Ovary (tissue), 3 donors: ENCODE measurements around the gene LTN1.

ENCODE experiments used
- POLR2A ChIP-seq: fragments of 450-650 bp; IDR thresholded peaks from one replicate; pipeline ENCODE4 v1.6.1; 2017; ENCODE audit warnings: antibody characterized with exemption, mild to moderate bottlenecking, moderate library complexity
- TF ChIP-seq, protein P1 (sequence below), 3 donors: fragments of 450-650 bp in 2 of 3; fragments of 200-600 bp in 1 of 3; IDR thresholded peaks; one replicate each; pipeline versions ENCODE4 v1.5.1 to v1.8.0; 2016 to 2022; ENCODE audit warnings: antibody characterized with exemption in 3 of 3, mild to moderate bottlenecking in 1 of 3
- donor health status: DM: no; HTN: no; CAD: no.

- TF ChIP-seq, protein P1, sequence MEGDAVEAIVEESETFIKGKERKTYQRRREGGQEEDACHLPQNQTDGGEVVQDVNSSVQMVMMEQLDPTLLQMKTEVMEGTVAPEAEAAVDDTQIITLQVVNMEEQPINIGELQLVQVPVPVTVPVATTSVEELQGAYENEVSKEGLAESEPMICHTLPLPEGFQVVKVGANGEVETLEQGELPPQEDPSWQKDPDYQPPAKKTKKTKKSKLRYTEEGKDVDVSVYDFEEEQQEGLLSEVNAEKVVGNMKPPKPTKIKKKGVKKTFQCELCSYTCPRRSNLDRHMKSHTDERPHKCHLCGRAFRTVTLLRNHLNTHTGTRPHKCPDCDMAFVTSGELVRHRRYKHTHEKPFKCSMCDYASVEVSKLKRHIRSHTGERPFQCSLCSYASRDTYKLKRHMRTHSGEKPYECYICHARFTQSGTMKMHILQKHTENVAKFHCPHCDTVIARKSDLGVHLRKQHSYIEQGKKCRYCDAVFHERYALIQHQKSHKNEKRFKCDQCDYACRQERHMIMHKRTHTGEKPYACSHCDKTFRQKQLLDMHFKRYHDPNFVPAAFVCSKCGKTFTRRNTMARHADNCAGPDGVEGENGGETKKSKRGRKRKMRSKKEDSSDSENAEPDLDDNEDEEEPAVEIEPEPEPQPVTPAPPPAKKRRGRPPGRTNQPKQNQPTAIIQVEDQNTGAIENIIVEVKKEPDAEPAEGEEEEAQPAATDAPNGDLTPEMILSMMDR (IDR thresholded peaks at IDR 0.05), result no peak
- TF ChIP-seq POLR2A, result no peak
Observed at GRCh38 chr21:28938726-28939125, 54.0 kb downstream of the LTN1 start.
